K562 (cell line): ENCODE results near the gene CTCFL. TPM values are rescaled to one million over a fixed set of nuclear protein-coding genes. Genes with fewer than 3 reads are reported as not detected.
A peak's percentile ranks its signal among the peaks of the same experiment; 100 is the strongest.

Experiments
- ATAC-seq: fragments of 200-7000 bp; cut with Tn5 transposase; 3 replicates; pipeline ENCODE4 v1.9.1; 2020; ENCODE audit warnings: moderate library complexity
- BruUV-seq: library from RNA; stranded (reverse); fragments of 400-500 nt; replicated peaks from 2 replicates; lab custom pipeline; 2021; lab: Mats Ljungman, UMichigan
- CTCF ChIA-PET: fragments of 300-600 bp; formaldehyde crosslinking; extraction: SDS; loops from one replicate; lab custom pipeline; 2021; ENCODE audit warnings: low intra/inter-chr PET ratio; lab: Yijun Ruan, JAX
- POLR2A ChIA-PET: fragments of 300-600, 350-650 bp; sonication (Branson Sonifier 250); formaldehyde crosslinking; extraction: SDS; loops from one replicate; lab custom pipeline; 2021; ENCODE audit warnings: antibody characterized with exemption, inconsistent platforms; lab: Yijun Ruan, JAX
- DNase-seq, 4 experiments: peaks; one replicate each; pipeline versions ENCODE4 v3.0.0 to v3.0.0-alpha.2; 2011 to 2018; ENCODE audit warnings: low spot score in 3 of 4, mixed read lengths in 3 of 4; ENCODE audit errors: extremely low read depth in 1 of 4
- FAIRE-seq: peaks from 2 replicates; lab custom pipeline; 2011; peaks lifted over from hg19 to GRCh38; lab: Jason Lieb, UNC
- H2AFZ ChIP-seq: 2 replicates; pipeline ENCODE4 v1.6.0; 2011; ENCODE audit warnings: low read depth, low read length, control low read depth, inconsistent platforms
- H3K27ac ChIP-seq: fragments of 200-600 bp; 3 replicates; pipeline ENCODE4 v1.8.0; 2011; ENCODE audit warnings: low read depth, mild to moderate bottlenecking, control low read depth, inconsistent platforms, low read length, moderate library complexity, mixed read lengths; ENCODE audit errors: extremely low read depth
- H3K27me3 ChIP-seq, 2 experiments: fragments of 300-600 bp in 1 of 2; 2 replicates in 1 of 2; 3 replicates in 1 of 2; pipeline versions ENCODE4 v1.6.0 to v1.8.0; 2011; ENCODE audit warnings: inconsistent platforms in 2 of 2, low read length in 2 of 2, mild to moderate bottlenecking in 1 of 2, mixed read lengths in 1 of 2, moderate library complexity in 1 of 2; ENCODE audit not compliant: control insufficient read depth in 2 of 2, insufficient read depth in 2 of 2
- H3K36me3 ChIP-seq: fragments of 300-600 bp; 3 replicates; pipeline ENCODE4 v1.8.0; 2011; ENCODE audit warnings: mild to moderate bottlenecking, low read length, inconsistent platforms; ENCODE audit not compliant: control insufficient read depth, insufficient read depth
- H3K4me1 ChIP-seq, 2 experiments: fragments of 200-600 bp in 1 of 2; replicated peaks in 1 of 2; 2 replicates in 1 of 2; 3 replicates in 1 of 2; pipeline versions ENCODE4 v1.5.1 to v1.8.0; 2011; ENCODE audit warnings: inconsistent platforms in 2 of 2, low read length in 2 of 2, mild to moderate bottlenecking in 1 of 2, mixed read lengths in 1 of 2, moderate library complexity in 1 of 2; ENCODE audit not compliant: control insufficient read depth in 2 of 2, insufficient read depth in 2 of 2
- H3K4me2 ChIP-seq: 2 replicates; pipeline ENCODE4 v1.6.1; 2011; ENCODE audit warnings: low read length, control low read depth, inconsistent platforms, mixed read lengths; ENCODE audit not compliant: insufficient read depth
- H3K4me3 ChIP-seq: fragments of 200-600 bp; sonication (generic), shearing (Covaris generic); 2 replicates; pipeline ENCODE4 v1.5.1; 2016; ENCODE audit warnings: control low read depth, inconsistent platforms
- H3K79me2 ChIP-seq: fragments of 200-600 bp; 3 replicates; pipeline ENCODE4 v1.8.0; 2011; ENCODE audit warnings: low read length, inconsistent platforms; ENCODE audit not compliant: control insufficient read depth, insufficient read depth
- H3K9ac ChIP-seq, 2 experiments: 2 replicates each; pipeline versions ENCODE4 v1.6.0 to v1.6.1; 2011; ENCODE audit warnings: low read depth in 2 of 2, low read length in 2 of 2, control low read depth in 1 of 2, inconsistent platforms in 1 of 2, mild to moderate bottlenecking in 1 of 2, mixed read lengths in 1 of 2; ENCODE audit not compliant: insufficient read depth in 1 of 2
- H3K9me1 ChIP-seq: one replicate; pipeline ENCODE4 v1.6.0; 2011; ENCODE audit warnings: inconsistent platforms, mild to moderate bottlenecking, low read length, moderate library complexity; ENCODE audit not compliant: control insufficient read depth, insufficient read depth
- H3K9me3 ChIP-seq: replicated peaks from 2 replicates; pipeline ENCODE4 v1.5.1; 2011; ENCODE audit warnings: low read depth, low read length, inconsistent platforms; ENCODE audit not compliant: control insufficient read depth, insufficient read depth
- H4K20me1 ChIP-seq: replicated peaks from 2 replicates; pipeline ENCODE4 v1.6.1; 2011; ENCODE audit warnings: low read length, inconsistent platforms, mixed read lengths; ENCODE audit not compliant: control insufficient read depth, insufficient read depth
- BCOR ChIP-seq: fragments of 450-650 bp; IDR thresholded peaks from 2 replicates; pipeline ENCODE4 v1.6.1; 2016
- CHCHD3 ChIP-seq: fragments of 250-450 bp; sonication (Bioruptor Pico); IDR thresholded peaks from 2 replicates; pipeline ENCODE4 v2.1.2; 2022; ENCODE audit warnings: mild to moderate bottlenecking
- E2F5 ChIP-seq: sonication (generic); formaldehyde crosslinking; IDR thresholded peaks from 2 replicates; pipeline ENCODE4 v1.8.0; 2022; ENCODE audit warnings: mild to moderate bottlenecking, missing genetic modification reagents
- HSF4 ChIP-seq: fragments of 250-450 bp; sonication (Bioruptor Pico); IDR thresholded peaks from 2 replicates; pipeline ENCODE4 v2.1.2; 2022; ENCODE audit warnings: mild to moderate bottlenecking, moderate library complexity, borderline replicate concordance
- MLLT1 ChIP-seq, 2 experiments: fragments of 450-650 bp; IDR thresholded peaks; 2 replicates each; pipeline ENCODE4 v1.6.1; 2016
- POLR2A ChIP-seq: fragments of 450-650 bp; conservative IDR thresholded peaks from 2 replicates; pipeline ENCODE4 v1.6.1; 2016
- PRDM10 ChIP-seq: fragments of 450-650 bp; IDR thresholded peaks from 2 replicates; pipeline ENCODE4 v1.6.1; 2018; ENCODE audit not compliant: partially characterized antibody
- PREB ChIP-seq: sonication (generic); formaldehyde crosslinking; IDR thresholded peaks from 2 replicates; pipeline ENCODE4 v1.8.1; 2023; ENCODE audit warnings: mild to moderate bottlenecking, missing genetic modification reagents
- TRIM24 ChIP-seq, 2 experiments: fragments of 450-650 bp; IDR thresholded peaks; 2 replicates each; pipeline ENCODE4 v1.6.1; 2016
- ZBED1 ChIP-seq: IDR thresholded peaks from 2 replicates; pipeline ENCODE4 v1.6.1; 2014
- ZNF3 ChIP-seq: fragments of 250-450 bp; sonication (Bioruptor Pico); IDR thresholded peaks from 2 replicates; pipeline ENCODE4 v1.5.0; 2021; ENCODE audit warnings: mild to moderate bottlenecking, moderate library complexity
- WGBS: fragments of 100-300 bp; shearing (Covaris generic); methylation state at CpG from one replicate; pipeline ENCODE4 v1.1.6; 2016; ENCODE audit warnings: low coverage, mixed read lengths; ENCODE audit not compliant: insufficient coverage; ENCODE audit errors: missing lambda C conversion rate; 5-methylcytosine and 5-hydroxymethylcytosine counted together
- in situ Hi-C: fragments of 300-500 bp; cut with MboI; formaldehyde crosslinking; loops from 4 replicates; pipeline ENCODE4 v1.15.0; 2018; ENCODE audit warnings: inconsistent platforms, mixed read lengths
- intact Hi-C: fragments of 100-400 bp; cut with micrococcal nuclease; formaldehyde crosslinking; loops from 2 replicates; pipeline ENCODE4 v1.14.2; 2022
- polyA plus RNA-seq, 8 experiments: library from polyadenylated mRNA; depleted of rRNA in 4 of 8; stranded (reverse) in 5 of 8; unstranded in 3 of 8; fragments of >200 nt; fragmentation: Nextera tagmentation in 2 of 8; fragmentation: Illumina TruSeq in 1 of 8; extraction: Ambion mirVana in 2 of 8; extraction: Trizol in 1 of 8; gene quantifications; 2 replicates each; pipeline versions ENCODE4 v1.2.1 to v1.2.3, GENCODE V29; 2011 to 2014; ENCODE audit warnings: inconsistent platforms in 1 of 8, missing spikeins in 1 of 8
- total RNA-seq, 7 experiments: library from RNA; depleted of rRNA in 6 of 7; stranded (reverse); fragments of >200 nt in 6 of 7; fragmentation: Illumina TruSeq in 2 of 7; extraction: Trizol in 2 of 7; gene quantifications; 2 replicates each; pipeline versions ENCODE4 v1.2.1 to v1.2.3, GENCODE V29; 2011 to 2021; ENCODE audit warnings: low replicate concordance in 1 of 7

CTCFL gene
- total and polyA plus RNA-seq, 9 of the 15 experiments (the other 6 are each of a cell fraction or from before 2014, with no cell fraction given) = 42.4 to 188 (median 111) TPM

- TF ChIP-seq PREB (CRISPR knock-in tag) (no peak), TRIM24 (IDR thresholded peaks at IDR 0.05) (no peak), MLLT1 (IDR thresholded peaks at IDR 0.05) (no peak)
Measured at GRCh38 chr20:57474205-57474604, 50.7 kb downstream of the CTCFL start (continued).

- FAIRE-seq (no peak), DNase-seq (no peak), ATAC-seq (no peak)
- Histone ChIP-seq H2AFZ (peak overlapping the region; percentile 58), H3K4me2 (no peak overlapping the region), H3K9me1 (no peaks in the 10 kb centered on the region), H4K20me1 (no peaks in the 10 kb centered on the region), H3K9ac (0 out of 4 replicates have a peak overlapping the region, but pooled peaks of 1 of the 2 experiments have one; percentile 50), H3K79me2 (no peaks in the 10 kb centered on the region), H3K4me3 (no peak overlapping the region), H3K27ac (no peak overlapping the region), H3K4me1 (peaks cover 15 to 38% of the 10 kb centered on the region in 2 experiments; a peak in 4 of 5 replicates), H3K9me3 (no peaks in the 10 kb centered on the region), H3K27me3 (no peaks in the 10 kb centered on the region; a peak in 1 of 5 replicates), H3K36me3 (no peaks in the 10 kb centered on the region)
- 28% methylated on average over 14 of the region's 16 CpGs for WGBS
- in situ Hi-C loops (no loop called here), intact Hi-C loops (no loop called here)
- ChIA-PET POLR2A (interaction anchor here (0.6 to 1.0 kb wide), 6 partner anchors 9 to 795 kb away, joined by 3 to 5 read pairs (median 3); no protein-coding TSS in a partner anchor), CTCF (no interaction called here)
- no TSS peak for BruUV-seq
- TF ChIP-seq ZBED1 (no peak), BCOR (0 out of 2 replicates have a peak, but pooled peaks have one; percentile 26), CHCHD3 (CRISPR knock-in tag) (no peak), HSF4 (CRISPR knock-in tag) (no peak), ZNF3 (no peak), E2F5 (no peak), PRDM10 (no peak), POLR2A (no peak)
Measured at GRCh38 chr20:57473246-57474048, 51.5 kb downstream of the CTCFL start.
